Retinal pigment epithelial cell (primary cell): ENCODE measurements around the gene GPR3.

Experiments
- DNase-seq: peaks from one replicate; pipeline ENCODE4 v3.0.0-alpha.2; 2010; ENCODE audit warnings: low read depth
- H3K4me3 ChIP-seq: 2 replicates; pipeline ENCODE4 v1.5.1; 2011; ENCODE audit warnings: mild to moderate bottlenecking, low read length, control low read depth, moderate library complexity
- CTCF ChIP-seq: conservative IDR thresholded peaks from 2 replicates; pipeline ENCODE4 v1.5.1; 2011; ENCODE audit warnings: low read depth, low read length, control low read depth, inconsistent platforms

GPR3 gene

GRCh38 chr1:27372808-27373690 lies 19.4 kb upstream of the GPR3 start:
- H3K4me3 ChIP-seq: no peak overlapping the region
- TF ChIP-seq CTCF: peak; percentile 51
- no peak for DNase-seq

- TF ChIP-seq CTCF: no peak
- no peak for DNase-seq
- H3K4me3 ChIP-seq: no peak within 1 kb of the TSS
Measured at GRCh38 chr1:27374362-27375086, 17.9 kb upstream of the GPR3 start, which contains the start of gene FCN3. TSS of gene FCN3 (minus strand) at chr1:27374824. CDS start at chr1:27374818, 6 bp downstream.

GRCh38 chr1:27377760-27378495 lies 14.5 kb upstream of the GPR3 start:
- TF ChIP-seq CTCF: no peak
- DNase-seq: no peak
- no peak overlapping the region for H3K4me3 ChIP-seq

DNA sequence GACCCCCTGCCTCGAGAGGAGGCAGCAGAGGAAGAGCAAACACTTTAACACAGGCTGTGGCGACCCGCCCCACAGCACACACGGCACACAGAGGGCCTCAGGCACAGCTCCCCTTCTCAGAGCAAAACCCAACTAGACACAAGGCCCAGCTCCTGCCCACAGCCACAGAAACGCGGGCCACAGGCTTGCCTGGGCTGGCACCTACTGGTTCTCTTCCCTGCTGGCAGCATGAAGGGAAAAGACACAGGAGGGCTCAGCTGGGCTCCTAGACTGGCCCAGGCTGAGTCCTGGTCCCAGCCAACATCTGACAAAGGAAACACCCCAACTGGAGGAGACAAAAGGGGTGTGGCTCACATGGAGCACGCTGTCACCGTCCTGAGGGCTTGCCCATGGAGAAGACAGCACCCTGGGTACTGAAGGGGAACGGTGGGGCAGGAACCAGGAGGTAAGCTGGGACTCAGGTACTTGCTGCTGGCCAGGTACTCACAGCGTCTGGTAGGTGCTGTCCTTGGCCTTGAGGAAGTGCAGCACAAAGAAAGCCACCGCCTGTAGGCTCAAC lies 12.8 kb upstream of the GPR3 start:
- no peak for DNase-seq
- H3K4me3 ChIP-seq: no peak overlapping the region
- TF ChIP-seq CTCF: no peak

- H3K4me3 ChIP-seq: no peak overlapping the region
- no peak for TF ChIP-seq CTCF
- DNase-seq: no peak
Measured at GRCh38 chr1:27380224-27380623, 12.2 kb upstream of the GPR3 start.

GRCh38 chr1:27380766-27381733 lies 11.4 kb upstream of the GPR3 start:
- TF ChIP-seq CTCF: no peak
- H3K4me3 ChIP-seq: no peak overlapping the region
- no peak for DNase-seq
